IPS DF 4.7 (cell line): ENCODE measurements around the gene GGT6.

Experiments used
- DNase-seq: peaks from one replicate; pipeline ENCODE4 v3.0.0-alpha.2; 2013; ENCODE audit warnings: low spot score; ENCODE audit errors: extremely low read depth

The GGT6 gene

DNA sequence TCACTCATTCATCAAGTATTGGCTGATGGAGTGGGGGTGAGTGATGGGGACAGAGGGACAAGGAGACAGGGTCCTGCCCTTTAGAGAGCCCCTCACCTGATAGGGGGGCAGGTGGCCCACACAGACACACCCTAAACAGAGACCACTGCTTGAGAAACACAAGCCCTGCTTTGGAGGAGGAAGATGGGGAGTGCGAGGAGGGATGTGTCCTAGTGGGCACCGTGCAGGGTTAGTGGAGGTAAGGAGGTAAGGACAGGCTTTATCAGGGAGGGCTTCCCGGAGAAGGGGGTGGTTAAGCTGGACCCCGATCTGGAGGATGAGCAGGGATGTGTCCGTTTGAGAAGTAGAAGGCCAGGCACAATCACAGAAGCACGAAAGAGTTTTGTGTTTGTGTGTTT is 15.8 kb upstream of the GGT6 start:
- no peak for DNase-seq

DNA sequence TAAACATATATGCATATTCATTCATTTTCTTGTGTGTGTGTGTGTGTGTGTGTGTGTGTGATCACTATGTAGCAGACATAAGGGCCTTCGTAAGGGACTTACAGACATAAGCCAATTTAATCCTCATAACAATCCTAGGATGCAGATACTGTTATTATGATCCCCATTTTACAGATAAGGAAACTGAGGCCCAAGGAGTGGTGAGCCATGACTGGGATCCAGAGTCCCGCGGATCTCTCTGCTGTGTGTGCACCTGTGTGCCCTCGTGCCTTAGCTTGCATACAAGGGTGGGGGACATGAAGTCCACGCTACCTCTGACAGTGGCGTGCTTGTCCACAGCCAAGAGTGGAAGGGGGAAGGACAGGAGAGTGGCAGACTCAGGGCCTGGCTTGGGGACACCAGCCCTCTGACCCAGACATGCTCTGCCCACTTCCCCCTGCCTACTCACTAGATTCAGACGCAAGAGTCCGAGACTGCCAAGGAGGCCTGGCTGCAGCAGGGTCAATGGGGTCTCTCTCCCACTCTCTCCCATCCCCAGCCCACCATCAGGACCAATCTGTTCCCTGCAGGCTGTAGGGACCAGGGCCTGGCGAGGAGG is 14.2 kb upstream of the GGT6 start:
- DNase-seq: no peak

DNA sequence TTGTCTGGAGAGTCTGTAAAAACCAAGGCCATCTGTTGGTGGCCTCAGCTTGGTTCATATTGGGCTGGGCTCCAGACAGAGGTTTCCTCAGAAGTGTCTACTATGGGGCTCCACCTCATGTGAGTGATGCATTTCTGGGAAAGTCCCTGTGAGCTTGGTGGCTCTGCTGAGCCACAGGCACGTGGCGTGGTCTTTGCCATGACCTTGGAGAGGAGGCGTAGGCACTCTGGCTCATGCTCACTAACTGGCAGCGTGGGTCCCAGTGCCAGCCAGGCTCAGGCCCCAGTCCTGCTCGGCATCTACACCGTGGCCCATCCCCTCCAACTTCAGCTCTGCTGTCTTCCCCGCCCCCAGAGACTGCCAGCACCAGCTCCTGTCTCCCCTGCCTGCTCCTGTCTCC is 13.3 kb upstream of the GGT6 start:
- no peak for DNase-seq

DNA sequence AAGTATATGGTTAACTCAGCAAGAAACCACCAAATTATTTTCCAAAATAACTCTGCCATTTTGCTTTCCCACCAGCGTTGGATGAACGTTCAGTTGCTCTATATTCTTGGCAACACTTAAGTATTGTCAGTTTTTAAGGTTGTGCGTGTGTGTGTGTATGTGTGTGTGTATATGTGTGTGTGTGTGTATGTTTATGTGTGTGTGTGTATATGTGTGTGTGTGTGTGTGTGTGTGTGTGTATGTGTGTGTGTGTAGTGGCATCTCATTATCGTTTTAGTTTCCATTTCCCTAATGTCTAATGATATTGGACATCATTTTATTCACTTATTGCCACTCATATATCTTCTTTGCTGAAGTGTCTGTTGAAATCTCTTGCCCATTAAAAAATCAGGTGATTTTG is 12.7 kb upstream of the GGT6 start:
- DNase-seq: no peak

DNA sequence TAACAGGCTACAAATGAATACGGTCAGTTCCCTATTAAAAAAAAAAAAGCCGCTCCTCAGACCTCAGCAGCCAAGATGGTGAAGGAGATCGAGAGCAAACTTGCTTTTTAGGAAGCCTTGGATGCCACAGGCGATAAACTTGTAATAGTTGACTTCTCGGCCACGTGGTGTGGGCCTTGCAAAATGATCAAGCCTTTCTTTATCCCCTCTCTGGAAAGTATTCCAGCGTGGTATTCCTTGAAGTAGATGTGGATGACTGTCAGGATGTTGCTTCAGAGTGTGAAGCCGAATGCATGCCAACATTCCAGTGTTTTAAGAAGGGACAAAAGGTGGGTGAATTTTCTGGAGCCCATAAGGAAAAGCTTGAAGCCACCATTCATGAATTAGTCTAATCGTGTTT is 11.8 kb upstream of the GGT6 start:
- no peak for DNase-seq

DNA sequence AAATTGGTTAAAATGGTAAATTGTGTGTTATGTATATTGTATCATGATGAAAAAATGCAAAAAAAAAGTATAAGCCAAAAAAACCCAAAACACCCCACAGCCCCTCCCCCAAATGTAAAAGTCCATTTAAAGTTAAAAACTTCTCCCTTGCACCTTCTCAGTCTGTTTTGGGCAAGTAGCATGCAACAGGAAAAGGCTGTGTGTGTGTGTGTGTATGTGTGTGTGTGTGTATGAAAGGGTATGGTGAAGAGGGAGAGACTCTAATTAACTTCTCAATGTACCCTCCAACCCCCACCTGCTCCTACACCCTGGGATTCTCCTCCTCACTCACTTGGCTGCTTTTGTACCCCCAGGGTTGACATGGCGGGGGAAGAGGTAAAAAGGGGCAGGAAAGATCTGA is 9.2 kb upstream of the GGT6 start:
- DNase-seq: no peak

DNA sequence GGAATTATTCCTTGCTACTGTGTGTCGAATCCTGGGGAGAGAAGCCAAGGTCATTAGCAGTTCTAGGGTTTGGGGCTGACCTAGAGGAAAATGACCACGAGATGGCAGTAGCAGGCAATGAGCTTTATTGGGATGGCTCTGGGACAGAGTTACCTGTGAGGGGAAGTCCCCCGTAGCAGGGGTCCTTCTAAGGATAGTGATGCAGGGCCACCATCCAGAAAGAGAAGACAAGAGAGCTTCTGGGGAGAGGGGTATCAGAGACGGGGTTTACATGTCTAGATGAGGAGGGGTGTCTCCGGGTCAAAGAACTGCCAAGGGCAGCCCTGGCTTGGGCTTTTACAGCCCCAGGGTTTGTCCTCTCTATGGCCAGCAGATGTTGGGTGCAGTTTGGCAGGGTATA is 6.4 kb upstream of the GGT6 start:
- peak; percentile 88 for DNase-seq

DNA sequence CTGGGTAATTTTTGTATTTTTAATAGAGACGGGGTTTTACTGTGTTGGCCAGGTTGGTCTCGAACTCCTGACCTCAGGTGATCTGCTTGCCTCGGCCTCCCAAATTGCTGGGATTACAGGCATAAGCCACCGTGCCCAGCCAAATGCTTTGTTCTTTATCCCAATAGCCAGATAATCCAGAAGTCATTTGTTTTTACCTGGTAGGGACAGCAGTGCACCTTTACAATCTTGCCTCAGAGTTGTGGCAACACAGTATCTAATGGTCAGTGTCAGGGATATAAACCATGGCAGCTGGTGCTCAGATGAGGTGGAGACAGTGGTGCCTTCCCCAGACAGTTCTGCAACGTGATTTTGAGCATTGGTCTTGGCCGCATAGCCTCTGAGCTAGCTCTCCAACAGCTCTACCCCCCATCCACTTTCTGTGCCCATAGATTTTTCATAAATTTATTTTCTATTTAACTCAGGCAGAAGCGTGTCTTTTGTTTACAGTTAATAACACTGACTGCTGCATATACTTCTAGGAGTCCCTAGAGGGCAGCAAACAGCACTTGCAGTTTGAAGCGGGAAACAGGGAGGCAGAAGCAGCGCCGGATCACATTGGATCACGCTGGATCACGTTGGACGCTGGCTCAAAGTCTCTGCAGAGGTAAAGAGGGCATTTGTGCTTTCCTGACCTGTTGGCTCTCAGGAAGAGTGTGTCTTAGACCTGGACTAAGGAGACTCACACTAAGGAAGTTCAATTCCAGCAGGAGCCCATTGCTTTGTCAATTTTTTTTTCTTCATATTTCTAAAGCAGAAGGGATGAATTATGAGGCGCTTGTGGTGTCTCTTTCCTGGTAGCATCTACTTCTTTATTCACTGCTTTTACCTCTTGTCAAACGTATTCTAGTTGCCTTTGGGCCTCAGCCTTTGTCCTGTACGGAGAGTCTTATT is 5.1 kb upstream of the GGT6 start:
- peak; percentile 71 for DNase-seq

DNA sequence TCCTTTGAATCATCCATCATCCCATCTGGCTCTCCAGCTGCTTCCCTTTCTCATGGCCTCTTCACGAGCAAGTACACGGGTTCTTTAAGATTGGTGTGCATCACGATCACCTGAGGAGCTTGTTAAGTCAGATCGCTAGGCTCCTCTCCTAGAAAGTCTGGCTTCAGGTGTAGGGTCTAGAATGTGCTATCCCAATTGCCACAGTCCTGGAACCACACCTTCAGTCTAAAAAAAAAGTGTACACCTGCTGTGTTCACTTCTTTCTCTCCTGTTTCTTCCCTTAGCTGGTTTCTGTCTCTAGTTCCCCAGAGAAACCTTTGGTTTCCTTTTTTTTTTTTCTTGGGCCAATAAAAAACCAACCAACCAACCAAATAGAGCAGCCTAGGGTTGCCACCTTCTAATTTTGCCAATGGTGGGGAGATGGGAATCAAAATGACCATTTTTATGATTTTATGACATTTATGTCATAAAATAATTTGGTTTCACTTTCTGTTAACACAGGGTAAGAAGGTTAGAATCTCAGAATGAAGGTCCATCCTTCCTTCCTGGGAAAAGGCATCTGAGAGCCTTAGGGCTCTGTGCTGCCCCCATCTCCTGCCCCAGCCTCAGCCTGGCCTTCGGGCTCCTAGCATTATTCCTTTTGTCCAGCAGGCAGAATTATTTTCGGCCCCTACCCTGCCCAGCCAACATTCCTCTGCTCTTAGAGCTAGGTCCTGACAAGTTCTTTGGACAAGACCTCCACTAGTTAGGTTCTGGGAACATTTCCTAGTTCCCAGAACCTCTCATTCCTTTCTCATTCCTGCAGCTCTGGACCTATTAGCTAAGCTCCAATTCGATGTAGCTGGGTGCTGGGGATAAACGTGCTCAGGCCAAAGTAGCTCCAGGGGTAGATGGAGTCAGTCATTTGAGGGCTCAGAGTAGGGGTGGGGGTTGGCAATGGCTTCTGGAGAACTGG is 1.9 kb upstream of the GGT6 start:
- no peak for DNase-seq

DNA sequence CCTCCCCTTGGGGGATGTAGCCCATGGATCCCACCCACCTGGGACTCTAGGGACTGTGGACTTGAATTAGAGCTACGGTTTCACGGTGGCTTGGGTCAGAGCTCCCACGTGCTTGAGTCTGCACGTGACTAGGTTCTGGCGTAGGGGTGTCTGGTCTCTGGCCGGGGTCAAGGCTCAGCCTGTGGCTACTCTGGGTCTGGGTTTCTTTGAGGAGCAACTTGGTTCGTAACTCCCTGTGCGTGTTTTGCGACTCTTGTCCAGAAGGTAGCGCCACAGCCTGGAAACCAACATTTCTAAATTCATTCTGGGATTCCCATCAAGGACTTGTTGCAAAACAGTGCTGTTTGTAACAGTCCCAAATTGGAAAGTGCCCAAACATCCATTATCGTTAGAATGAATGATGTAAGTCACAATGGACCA is 470 bp upstream of the GGT6 start:
- DNase-seq: no peak

DNA sequence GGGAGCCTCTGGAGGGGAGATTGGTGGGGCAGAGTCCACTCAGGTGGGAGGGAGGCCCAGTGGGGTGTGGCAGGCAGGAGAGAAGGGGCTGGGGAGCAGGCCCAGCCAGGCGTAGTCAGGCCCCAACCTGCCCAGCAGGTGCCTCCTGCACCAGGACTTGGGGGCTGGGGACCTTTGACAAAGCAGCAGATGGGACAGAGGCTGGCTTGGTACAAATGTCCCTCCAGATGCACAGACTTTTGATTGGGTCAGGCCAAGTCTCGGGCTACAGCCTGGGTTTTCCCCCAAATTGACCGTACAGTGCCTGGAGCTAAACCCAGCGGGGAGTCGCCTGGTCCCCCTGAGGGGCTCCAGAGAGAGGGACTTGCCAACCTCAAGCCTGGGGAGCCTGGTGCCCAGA is 411 bp downstream of the GGT6 start:
- DNase-seq: no peak

DNA sequence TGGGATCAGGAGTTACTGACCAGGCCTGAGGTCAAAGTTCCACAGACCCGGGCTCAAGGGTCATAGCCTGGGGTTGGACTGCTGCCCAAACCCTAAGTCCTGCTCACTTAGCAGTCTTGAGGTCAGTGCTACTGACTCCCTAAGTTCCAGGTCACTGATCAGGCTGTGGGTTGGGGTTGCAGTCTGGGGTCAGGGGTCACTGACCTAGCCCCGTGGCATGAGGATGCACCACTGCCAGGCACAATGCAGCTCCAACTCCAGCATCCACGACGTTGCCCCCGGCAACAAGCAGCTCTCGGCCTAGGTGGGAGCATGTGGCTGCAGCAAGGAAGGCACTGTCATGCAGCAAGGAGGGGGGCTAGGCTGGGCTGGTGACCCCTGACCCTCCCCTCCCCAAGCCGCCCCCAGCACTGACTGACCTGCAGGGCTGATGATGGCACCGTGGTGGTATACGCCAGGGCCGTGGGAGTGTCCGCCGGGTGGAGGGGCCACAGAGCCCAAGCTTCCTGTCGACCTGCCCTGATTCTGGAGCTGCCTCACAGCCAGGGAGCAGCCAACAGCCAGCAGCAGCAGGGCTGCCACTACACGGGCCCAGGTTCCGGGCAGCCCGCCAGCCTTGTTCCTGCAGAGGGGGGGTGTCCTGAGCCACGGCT is 1.1 kb downstream of the GGT6 start:
- no peak for DNase-seq

DNA sequence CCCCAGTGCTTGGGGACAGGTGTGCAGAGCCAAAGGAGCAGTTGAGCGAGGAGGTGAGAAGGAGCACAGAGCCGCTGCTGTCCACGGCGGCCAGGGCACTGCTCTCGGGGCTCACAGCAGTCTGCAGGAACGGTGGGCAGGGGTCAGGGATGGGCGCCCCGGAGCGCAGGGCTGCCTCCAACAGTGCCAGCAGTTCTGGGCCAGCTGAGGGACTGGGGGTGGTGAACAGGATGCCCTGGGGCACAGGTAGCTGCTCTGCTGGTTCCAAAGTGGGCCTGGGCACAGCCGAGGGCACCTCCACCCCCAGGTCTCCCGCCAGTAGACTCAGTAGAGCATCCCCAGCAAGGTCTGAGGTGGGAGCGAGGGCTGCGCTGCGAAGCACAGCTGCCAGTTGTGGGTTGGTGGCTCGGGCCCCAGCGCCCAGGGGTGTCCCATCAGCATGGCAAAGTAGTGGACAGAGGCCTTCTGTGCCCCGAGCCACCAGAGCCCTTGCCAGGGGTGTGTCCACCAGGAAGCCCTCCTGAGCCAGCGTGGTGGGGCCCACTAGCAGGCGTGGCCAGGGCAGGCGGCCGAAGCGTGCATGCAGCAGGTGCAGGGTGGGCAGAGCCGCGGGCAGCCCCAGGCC is 1.9 kb downstream of the GGT6 start:
- DNase-seq: no peak

DNA sequence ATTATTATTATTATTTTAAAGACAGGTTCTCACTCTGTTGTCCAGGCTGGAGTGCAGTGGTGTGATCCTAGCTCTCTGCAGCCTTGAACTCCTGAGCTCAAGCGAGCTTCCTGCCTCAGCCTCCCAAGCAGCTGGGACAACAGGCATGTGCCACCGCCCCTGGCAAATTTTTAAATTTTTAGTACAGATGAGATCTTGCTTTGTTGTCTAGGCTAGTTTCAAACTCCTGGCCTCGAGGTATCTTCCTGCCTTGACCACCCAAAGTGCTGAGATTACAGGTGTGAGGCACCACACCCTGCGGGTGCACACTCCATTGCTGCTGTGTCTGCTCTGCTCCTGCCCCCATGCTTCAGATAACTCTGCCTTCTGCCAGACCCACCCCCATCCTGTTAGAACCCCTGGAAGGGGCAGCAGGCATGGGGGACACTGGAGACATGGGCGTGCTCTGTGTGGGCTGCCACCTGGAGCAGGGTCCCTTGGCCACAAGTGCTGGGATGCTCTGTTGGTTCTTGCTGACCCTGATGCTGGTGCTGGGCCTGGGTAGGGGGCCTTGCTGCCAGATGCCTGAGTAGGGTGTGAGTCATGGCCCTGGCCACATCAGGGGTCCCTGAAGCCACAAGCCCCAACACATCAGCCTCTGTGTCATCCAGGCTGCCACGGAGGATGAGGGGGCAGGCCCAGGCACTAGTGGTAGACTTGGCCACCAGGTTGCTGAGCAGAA is 2.6 kb downstream of the GGT6 start:
- DNase-seq: no peak

DNA sequence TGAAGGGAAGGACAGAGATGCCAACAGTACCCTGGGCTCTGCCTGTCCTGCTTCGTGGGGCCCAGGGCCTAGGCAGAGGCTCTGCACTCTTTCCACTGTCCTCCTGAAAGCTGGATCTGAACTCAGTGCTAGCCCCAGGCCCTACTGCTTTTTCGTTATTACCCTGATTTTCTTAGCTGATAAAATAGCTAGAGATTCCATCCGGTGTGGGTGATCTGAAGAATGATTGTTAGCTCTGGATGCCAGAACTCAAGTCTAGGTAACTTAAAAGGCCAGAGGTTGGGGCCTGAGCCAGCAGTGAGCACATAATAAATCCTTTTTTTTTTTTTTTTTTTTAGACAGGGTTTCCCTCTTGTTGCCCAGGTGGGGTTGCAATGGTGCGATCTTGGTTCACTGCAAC is 3.4 kb downstream of the GGT6 start:
- DNase-seq: no peak

DNA sequence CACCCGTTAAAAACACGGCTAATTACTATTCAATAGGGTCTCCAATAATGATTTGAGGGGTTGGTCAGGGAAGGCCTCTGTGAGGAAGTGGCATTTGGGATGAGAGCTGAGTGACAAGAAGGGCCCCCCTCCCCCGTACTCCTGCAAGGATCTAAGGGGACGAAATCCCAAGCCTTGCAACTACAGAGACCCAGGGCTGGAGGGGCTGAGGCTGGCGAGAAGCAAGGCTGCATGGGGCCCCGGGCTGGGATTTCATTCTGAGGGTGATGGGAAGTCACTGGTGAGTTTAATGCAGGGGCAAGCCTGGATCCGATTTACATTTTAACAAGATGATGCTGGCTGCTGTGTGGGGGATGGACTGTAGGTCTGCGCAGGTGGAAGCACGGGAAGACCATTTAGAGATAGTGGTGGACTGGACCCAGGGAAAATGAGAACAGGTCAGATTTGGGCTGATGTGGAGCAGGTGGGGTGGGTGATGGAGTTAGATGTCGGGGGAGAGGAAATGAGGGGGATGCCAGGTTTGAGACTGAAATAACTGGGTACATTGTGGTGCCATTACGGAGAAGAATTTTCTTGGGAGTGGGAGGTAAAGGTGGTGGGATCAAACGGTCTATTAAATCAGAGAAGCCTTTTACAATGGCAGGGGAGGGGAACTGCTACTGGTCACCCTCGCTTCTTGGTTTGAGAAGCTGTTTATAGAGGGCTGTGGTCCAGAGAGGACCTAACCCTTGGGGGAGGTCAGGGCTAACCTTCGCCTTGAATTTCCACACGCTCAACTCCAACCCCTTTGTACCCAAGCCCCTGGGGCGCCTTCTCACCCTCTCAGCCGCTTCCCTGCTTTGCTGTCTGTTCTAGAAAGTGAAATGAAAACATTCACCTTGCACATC is 4.3 kb downstream of the GGT6 start:
- DNase-seq: no peak

DNA sequence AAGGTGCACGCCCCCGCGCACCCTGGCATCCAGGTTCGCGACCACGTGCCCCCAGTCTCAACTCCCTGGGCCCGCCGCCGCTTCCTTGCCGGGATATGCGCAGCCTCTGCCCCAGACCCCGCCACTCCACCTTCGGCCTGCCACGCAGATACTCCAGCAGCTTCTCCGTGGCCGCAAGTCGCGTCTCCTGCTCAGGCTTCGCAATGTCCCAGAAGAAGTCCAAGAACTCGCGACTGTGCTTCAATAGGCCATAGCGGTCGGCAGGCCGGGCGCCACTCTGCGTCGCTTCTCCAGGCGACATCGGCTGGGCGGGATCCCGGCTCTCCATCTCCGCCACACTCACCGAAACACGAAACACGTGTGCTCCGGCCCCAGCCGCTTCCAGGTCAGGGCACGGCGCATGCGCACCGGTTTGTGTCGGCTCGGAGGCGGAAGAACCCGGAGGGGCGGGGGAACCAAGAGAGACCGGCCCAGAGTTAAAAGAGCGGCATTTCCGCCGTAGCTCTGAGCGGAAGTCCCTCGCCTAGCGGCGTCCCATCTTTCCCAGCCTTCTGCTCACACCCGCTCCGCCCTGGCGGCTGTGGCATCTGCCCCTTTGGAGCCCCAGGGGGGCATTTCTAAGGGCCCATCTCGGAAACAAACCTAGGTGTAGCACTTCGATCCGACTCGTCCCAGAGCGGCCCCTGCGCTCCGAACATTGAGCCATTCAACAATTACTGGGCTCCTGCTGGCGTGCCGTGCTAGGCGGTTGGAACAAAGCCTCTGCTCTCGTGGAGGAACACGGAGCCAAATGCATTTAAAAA is 5.2 kb downstream of the GGT6 start, which contains the start of gene MYBBP1A:
TSS of gene MYBBP1A (minus strand) at position 388 of the 803 bp plus-strand sequence. CDS start at position 328, 60 bp downstream.
- DNase-seq: peak; percentile 86

DNA sequence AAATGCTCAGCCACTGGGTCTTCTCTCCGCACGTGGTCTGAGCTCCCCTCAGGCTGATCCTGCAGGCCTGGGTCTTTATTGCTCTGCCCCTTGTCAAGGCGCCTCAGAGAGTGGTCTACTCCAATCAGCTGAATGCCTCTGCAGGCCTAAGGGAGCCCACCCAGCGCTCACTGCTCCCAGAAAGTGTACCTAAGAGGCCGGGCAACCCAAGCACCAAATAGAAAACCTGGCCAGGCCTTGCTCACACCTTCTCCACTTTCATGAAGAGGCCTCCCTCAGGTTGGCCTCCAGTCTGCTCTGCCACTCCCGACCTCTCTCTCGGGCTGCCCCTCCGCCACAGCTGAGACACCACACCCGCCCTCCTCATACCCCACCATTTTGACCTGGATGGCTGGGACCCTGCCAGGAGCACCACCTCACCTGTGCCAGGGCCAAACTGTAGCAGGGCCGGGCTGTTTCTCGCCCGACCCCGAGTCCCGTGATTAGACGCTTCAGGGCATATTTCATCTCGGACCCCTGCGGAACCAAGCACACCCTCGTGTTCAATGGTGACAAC is 5.9 kb downstream of the GGT6 start:
- no peak for DNase-seq
